Measurements from ENCODE around the gene CRYZL1.
"Not testable (repeated sequence)": the region's sequence is repeated elsewhere in the genome, so short reads cannot be mapped to it uniquely, and the experiment has no call there.

Gene CRYZL1

GRCh38 chr21:33619726-33620125 is 21.8 kb downstream of the CRYZL1 start:
- DNase-seq = no peak

- DNase-seq = no peak
Measured at GRCh38 chr21:33618407-33618806, 23.1 kb downstream of the CRYZL1 start.

DNA sequence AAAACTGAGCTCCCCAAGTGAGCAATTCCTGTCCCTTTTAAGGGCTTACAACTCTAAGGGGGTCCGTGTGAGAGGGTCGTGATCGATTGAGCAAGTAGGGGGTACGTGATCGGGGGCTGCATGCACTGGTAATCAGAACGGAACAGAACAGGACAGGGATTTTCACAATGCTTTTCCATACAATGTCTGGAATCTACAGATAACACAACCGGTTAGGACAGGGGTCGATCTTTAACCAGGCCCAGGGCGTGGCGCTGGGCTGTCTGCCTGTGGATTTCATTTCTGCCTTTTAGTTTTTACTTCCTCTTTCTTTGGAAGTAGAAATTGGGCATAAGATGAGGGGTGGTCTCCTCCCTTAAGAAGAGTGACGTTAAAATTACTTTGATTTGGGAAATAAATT is 24.0 kb downstream of the CRYZL1 start:
- not testable (repeated sequence) for DNase-seq

- no peak for DNase-seq
Measured at GRCh38 chr21:33611006-33611744, 30.4 kb downstream of the CRYZL1 start.

- no peak for DNase-seq
Measured at GRCh38 chr21:33608559-33608958, 33.0 kb downstream of the CRYZL1 start.

- DNase-seq = no peak
Measured at GRCh38 chr21:33598051-33598450, 43.5 kb downstream of the CRYZL1 start.

GRCh38 chr21:33588485-33589335 is 52.8 kb downstream of the CRYZL1 start, which contains the start of gene DONSON:
Gene DONSON, minus strand, starts transcription at chr21:33588684. Its CDS starts 43 bp downstream, at chr21:33588641.
- no peak for DNase-seq

GRCh38 chr21:33587792-33588484 is 53.6 kb downstream of the CRYZL1 start:
- DNase-seq = no peak

GRCh38 chr21:33586927-33587326 is 54.6 kb downstream of the CRYZL1 start:
- DNase-seq = no peak

GRCh38 chr21:33584455-33584854 is 57.1 kb downstream of the CRYZL1 start:
- DNase-seq = no peak

GRCh38 chr21:33578959-33579542 is 62.5 kb downstream of the CRYZL1 start:
- no peak for DNase-seq

DNA sequence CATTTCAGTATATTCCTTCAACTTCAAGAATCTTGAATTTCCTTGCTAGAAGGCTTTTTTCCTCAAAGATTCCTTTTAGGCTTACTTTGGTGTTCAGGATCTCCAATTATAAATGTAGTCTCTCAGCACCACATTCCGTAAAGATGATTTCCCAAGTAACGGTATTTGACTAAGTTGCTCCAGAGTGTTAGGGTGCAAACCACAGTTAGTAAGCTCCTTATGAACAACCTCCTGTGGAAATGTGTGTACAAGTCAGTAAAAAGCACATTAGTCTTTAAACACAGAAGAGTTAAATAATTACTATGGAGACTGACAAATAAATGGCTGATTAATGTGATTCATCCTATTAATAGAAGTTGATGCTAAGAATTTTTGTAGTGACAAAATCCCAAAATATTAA is 63.3 kb downstream of the CRYZL1 start:
- DNase-seq = no peak

DNA sequence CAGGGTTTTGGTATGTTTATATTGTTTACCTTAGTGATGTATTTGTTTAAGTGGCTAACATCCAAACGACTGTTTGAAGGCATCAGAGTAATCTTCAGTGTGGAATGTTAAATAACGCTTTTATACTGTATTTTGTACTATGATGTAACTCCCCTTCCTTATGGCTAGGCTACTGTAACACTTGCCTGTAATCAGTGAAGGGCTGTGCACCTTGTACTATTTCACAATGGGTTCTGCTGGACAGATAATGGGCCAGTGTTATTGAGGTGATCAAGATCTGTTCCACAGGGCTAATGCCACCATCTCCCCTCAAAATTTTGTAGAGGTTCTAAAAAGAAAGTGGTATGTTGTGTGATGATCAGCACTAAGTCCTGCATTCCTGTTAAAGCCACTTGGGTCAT is 64.8 kb downstream of the CRYZL1 start:
- not testable (repeated sequence) for DNase-seq

GRCh38 chr21:33572350-33572749 is 69.2 kb downstream of the CRYZL1 start:
- no peak for DNase-seq

DNA sequence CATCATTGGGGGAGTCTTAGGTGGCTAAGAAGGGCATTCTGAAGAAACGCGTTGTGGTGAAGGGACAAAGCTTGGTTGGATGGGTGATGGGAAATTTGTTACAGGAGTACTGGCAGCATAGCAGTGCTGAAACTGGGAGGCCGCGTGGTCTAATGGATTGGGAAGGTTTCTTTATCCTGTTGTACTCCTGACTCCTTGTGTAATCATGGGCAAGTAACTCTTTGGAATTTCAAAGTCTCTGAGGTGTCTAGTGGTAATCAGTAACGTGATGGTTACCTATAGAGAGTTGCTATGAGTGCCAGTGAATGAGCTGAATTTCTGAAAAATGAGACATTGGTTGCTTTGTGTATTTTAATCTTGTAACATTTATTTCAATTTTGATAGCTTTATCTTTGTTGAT is 71.5 kb downstream of the CRYZL1 start:
- no peak for DNase-seq

DNA sequence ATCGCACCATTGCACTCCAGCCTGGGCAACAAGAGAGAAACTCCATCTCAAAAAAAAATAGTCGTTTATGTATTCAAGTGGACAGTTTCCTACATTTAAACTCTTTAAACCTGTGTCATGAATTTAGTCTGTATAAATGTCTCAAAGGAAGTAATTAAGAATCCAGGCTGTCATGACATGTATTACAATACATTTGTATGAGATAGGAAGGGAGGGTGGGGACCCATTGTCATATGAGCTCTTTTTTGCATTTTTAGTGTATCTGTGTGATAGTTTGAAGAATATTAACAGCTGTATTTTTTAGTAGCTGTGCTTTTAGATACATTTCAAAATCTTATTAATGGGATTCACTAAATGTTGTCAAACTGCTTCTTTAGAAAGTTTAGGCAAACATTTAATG is 73.1 kb downstream of the CRYZL1 start:
- no peak for DNase-seq

DNA sequence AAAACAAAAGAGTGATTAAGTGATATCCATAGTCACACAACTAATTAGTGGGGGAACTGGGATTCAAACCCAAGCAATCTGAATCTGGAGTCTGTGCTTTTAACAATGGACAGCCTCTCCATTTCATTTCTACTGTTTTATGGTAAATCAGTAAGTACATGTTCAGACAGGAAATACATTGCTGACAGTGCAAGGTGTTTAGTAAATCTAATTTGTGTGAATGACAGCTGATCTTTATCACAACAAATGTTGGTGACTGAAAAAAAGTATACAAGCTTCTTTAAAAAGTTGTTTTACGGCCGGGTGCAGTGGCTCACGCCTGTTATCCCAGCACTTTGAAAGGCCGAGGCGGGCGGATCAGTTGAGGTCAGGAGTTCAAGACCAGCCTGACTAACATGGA is 73.6 kb downstream of the CRYZL1 start:
- DNase-seq = no peak

- no peak for DNase-seq
Measured at GRCh38 chr21:33566514-33566913, 75.0 kb downstream of the CRYZL1 start.

- DNase-seq = no peak
Measured at GRCh38 chr21:33562389-33562788, 79.2 kb downstream of the CRYZL1 start.

GRCh38 chr21:33561373-33561772 is 80.2 kb downstream of the CRYZL1 start:
- no peak for DNase-seq

- no peak for DNase-seq
Measured at GRCh38 chr21:33560965-33561364, 80.6 kb downstream of the CRYZL1 start.

- no peak for DNase-seq
Measured at GRCh38 chr21:33559813-33560212, 81.7 kb downstream of the CRYZL1 start.

GRCh38 chr21:33558777-33559421 is 82.6 kb downstream of the CRYZL1 start:
- DNase-seq = no peak
